VCaP (cell line): ENCODE measurements around the gene MYRIP.
A peak's percentile ranks its signal among the peaks of the same experiment; 100 is the strongest.

Source experiments
- H3K27ac ChIP-seq: fragments of 450-650 bp; 2 replicates; pipeline ENCODE4 v1.5.1; 2017
- CTCF ChIP-seq: fragments of 450-650 bp; conservative IDR thresholded peaks from 2 replicates; pipeline ENCODE4 v1.5.1; 2017; ENCODE audit warnings: mild to moderate bottlenecking, moderate library complexity

The MYRIP gene

DNA sequence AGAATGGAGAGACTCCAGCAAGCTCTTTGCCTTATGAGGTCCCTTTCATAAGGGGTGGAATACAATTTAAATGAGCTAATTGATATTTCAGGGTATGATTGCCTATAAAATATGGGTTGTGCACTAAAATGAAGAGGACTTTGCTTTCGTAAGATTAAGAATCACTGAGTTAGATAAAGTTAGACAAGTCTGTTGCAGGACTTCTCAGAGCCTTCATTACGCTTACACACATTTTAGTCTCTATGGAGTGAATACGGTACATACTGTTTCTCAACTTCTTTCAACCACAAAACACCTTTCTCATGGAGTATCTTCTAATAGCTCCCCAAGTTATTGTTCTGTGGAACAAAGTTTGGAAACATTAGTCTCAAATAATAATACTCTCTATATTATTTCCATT is 17.8 kb upstream of the MYRIP start:
- H3K27ac ChIP-seq = no peak overlapping the region
- no peak for TF ChIP-seq CTCF

DNA sequence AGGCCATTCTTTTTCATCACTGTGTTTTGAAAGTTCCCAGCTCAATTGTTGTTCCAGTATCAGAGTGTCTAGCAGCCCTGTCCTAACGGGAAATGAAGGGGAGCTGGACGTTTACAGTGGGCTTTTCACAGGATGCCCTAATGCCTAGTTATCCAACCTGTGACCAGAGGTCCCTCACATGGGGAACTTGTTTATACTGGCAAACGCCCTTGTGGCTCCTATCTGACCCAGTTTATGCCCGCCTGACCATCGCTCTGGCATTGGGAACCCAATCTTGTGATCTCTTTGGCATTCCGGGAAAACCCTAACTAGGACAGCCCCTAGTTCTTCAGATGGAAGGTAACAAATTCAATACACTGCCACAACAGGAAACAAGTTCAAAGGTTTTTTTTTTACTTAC is 14.5 kb upstream of the MYRIP start:
- no peak for TF ChIP-seq CTCF
- H3K27ac ChIP-seq = no peak overlapping the region

GRCh38 chr3:39801216-39801615 is 8.2 kb upstream of the MYRIP start:
- peak overlapping the region; percentile 66 for H3K27ac ChIP-seq
- TF ChIP-seq CTCF = no peak

- peak overlapping the region; percentile 66; the same call in 1 of the 2 replicates for H3K27ac ChIP-seq
Observed at GRCh38 chr3:39802486-39802885, 6.9 kb upstream of the MYRIP start.

GRCh38 chr3:39803956-39804355 is 5.5 kb upstream of the MYRIP start:
- H3K27ac ChIP-seq = no peak overlapping the region
- no peak for TF ChIP-seq CTCF

GRCh38 chr3:39804951-39805350 is 4.5 kb upstream of the MYRIP start:
- no peak overlapping the region for H3K27ac ChIP-seq
- TF ChIP-seq CTCF = no peak

- no peak for TF ChIP-seq CTCF
- no peak overlapping the region for H3K27ac ChIP-seq
Observed at GRCh38 chr3:39805650-39806049, 3.8 kb upstream of the MYRIP start.

- no peak for TF ChIP-seq CTCF
- no peak overlapping the region for H3K27ac ChIP-seq
Observed at GRCh38 chr3:39806820-39807219, 2.6 kb upstream of the MYRIP start.
